Fibroblast of skin of right biceps (primary cell): Measurements from ENCODE around the gene NCAPG2.

Source experiments
- DNase-seq: peaks from one replicate; pipeline ENCODE4 v3.0.0-alpha.2; 2013

The NCAPG2 gene

GRCh38 chr7:158732494-158733219, 28.1 kb upstream of the NCAPG2 start:
- DNase-seq: peak; percentile 37

GRCh38 chr7:158731761-158732160, 27.2 kb upstream of the NCAPG2 start:
- DNase-seq: no peak

GRCh38 chr7:158730383-158731346, 26.1 kb upstream of the NCAPG2 start:
- DNase-seq: no peak

- no peak for DNase-seq
These were observed 25.2 kb upstream of the NCAPG2 start for GRCh38 chr7:158729646-158730382.

- DNase-seq: no peak
These were observed 24.5 kb upstream of the NCAPG2 start for GRCh38 chr7:158728911-158729645.

- no peak for DNase-seq
These were observed 23.1 kb upstream of the NCAPG2 start for GRCh38 chr7:158727690-158728089.

GRCh38 chr7:158726277-158726807, 21.7 kb upstream of the NCAPG2 start:
- DNase-seq: no peak

GRCh38 chr7:158725506-158725800, 20.8 kb upstream of the NCAPG2 start:
- DNase-seq: no peak

- DNase-seq: no peak
These were observed 20.3 kb upstream of the NCAPG2 start for GRCh38 chr7:158724658-158725505.

- DNase-seq: no peak
These were observed 19.2 kb upstream of the NCAPG2 start for GRCh38 chr7:158723714-158724385.

GRCh38 chr7:158723266-158723665, 18.7 kb upstream of the NCAPG2 start:
- no peak for DNase-seq

GRCh38 chr7:158722574-158723237, 18.1 kb upstream of the NCAPG2 start:
- no peak for DNase-seq

GRCh38 chr7:158720112-158720511, 15.5 kb upstream of the NCAPG2 start:
- DNase-seq: no peak

- DNase-seq: no peak
These were observed 12.2 kb upstream of the NCAPG2 start for GRCh38 chr7:158716802-158717201.

GRCh38 chr7:158710651-158711102, 6.1 kb upstream of the NCAPG2 start:
- DNase-seq: peak; percentile 54

GRCh38 chr7:158707610-158708009, 3.0 kb upstream of the NCAPG2 start:
- no peak for DNase-seq

- DNase-seq: no peak
These were observed 2.3 kb upstream of the NCAPG2 start for GRCh38 chr7:158706710-158707590.

GRCh38 chr7:158706273-158706704, 1.7 kb upstream of the NCAPG2 start:
- DNase-seq: no peak

GRCh38 chr7:158705234-158705850, 738 bp upstream of the NCAPG2 start:
- DNase-seq: no peak
